GM06990 (cell line): Measurements from ENCODE around the gene DAPK2.
"Not testable (repeated sequence)": the region's sequence is repeated elsewhere in the genome, so short reads cannot be mapped to it uniquely, and the experiment has no call there.

Experiments used
- DNase-seq: peaks from one replicate; pipeline ENCODE4 v3.0.0-alpha.2; 2011; ENCODE audit not compliant: insufficient read length; ENCODE audit errors: extremely low read depth
- H3K27me3 ChIP-seq: replicated peaks from 2 replicates; pipeline ENCODE4 v1.6.0; 2011; ENCODE audit warnings: low read length; ENCODE audit not compliant: control insufficient read depth, insufficient read depth
- H3K36me3 ChIP-seq: 2 replicates; pipeline ENCODE4 v1.5.1; 2011; ENCODE audit warnings: low read length; ENCODE audit not compliant: control insufficient read depth, insufficient read depth
- H3K4me3 ChIP-seq: replicated peaks from 2 replicates; pipeline ENCODE4 v1.5.1; 2011; ENCODE audit warnings: low read depth, mild to moderate bottlenecking, control low read depth, low read length
- CTCF ChIP-seq: IDR thresholded peaks from 2 replicates; pipeline ENCODE4 v1.5.1; 2011; ENCODE audit warnings: low read length, control low read depth, mild to moderate bottlenecking, inconsistent platforms; ENCODE audit not compliant: insufficient read depth, poor library complexity, severe bottlenecking

The DAPK2 gene

GRCh38 chr15:63970621-63971426 is 75.5 kb downstream of the DAPK2 start:
- TF ChIP-seq CTCF, result no peak
- H3K4me3 ChIP-seq, result peak overlapping the region; percentile 18; the same call in 1 of the 2 replicates
- peak; percentile 78 for DNase-seq

DNA sequence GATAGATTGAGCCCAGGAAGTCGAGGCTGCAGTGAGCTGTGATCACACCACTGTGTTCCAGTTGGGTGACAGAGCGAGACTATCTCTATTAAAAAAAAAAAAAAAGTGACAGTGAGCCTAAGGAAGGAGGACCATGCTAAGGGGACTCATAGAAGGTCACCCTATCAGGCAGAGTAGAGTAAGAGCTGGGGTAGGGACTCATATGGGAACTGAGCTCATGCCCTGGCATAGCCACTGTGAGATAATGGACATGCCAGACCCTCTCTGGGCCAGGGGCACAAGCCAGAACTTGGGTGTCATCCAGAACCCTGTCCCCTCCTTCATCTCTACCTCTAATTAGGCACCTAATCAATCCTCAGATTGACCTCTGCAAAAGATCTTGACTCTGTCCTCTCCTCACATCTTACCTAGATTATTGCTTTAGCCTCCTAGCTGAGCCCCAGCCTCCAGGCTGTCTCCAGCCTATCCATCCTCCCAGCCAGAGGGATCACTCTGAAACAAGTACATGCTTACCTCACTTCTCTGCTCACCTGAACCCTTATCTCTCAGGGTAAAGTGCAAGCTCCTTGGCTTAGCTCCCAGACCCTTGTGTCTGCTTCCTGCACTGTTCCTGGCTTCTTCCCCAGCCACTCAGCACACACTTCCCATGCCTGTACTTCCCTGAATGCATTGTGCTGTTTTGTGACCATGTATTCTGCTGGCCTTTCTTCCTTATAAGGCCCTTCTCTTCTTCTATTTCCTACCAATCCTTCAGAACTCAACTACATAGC is 76.4 kb downstream of the DAPK2 start:
- H3K4me3 ChIP-seq, result no peak overlapping the region
- no peaks in the 10 kb centered on the region for H3K27me3 ChIP-seq
- TF ChIP-seq CTCF, result no peak
- H3K36me3 ChIP-seq, result peaks cover 2% of the 10 kb centered on the region; the same call in 1 of the 2 replicates
- DNase-seq, result no peak

More at GRCh38 chr15:63970621-63971426, 75.5 kb downstream of the DAPK2 start:
- Histone ChIP-seq H3K27me3 (no peaks in the 10 kb centered on the region), H3K36me3 (no peaks in the 10 kb centered on the region; the same call in 1 of the 2 replicates)

DNA sequence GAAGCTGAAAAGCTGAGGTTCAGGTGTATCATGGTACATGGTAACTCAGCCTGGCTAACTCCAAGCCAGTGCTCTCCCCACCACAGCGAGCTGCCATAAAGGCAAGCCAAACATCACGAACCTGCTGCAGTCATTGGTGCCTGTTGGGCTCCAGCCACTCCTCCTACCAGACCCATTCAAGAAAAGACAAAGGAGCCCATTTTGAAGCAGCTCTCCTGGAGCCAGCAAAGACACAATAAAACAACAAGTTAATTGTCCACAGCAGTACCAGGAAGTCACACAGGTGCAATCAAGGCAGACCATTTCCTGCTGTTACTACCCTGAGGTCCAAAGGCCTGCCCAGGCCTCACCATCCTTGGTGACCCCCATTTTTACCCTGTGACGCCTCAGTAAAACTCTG is 77.6 kb downstream of the DAPK2 start:
- no peak for DNase-seq
- Histone ChIP-seq H3K27me3 (no peaks in the 10 kb centered on the region), H3K4me3 (no peak overlapping the region), H3K36me3 (peaks cover 2% of the 10 kb centered on the region; the same call in 1 of the 2 replicates)
- TF ChIP-seq CTCF, result no peak

GRCh38 chr15:63968122-63968524 is 78.2 kb downstream of the DAPK2 start:
- DNase-seq, result no peak
- Histone ChIP-seq H3K27me3 (no peaks in the 10 kb centered on the region), H3K36me3 (peaks cover 2% of the 10 kb centered on the region; the same call in 1 of the 2 replicates), H3K4me3 (no peak overlapping the region)
- no peak for TF ChIP-seq CTCF

GRCh38 chr15:63967616-63968015 is 78.7 kb downstream of the DAPK2 start:
- DNase-seq, result no peak
- peaks cover 2% of the 10 kb centered on the region; the same call in 1 of the 2 replicates for H3K36me3 ChIP-seq
- H3K4me3 ChIP-seq, result no peak overlapping the region
- no peak for TF ChIP-seq CTCF
- no peaks in the 10 kb centered on the region for H3K27me3 ChIP-seq

DNA sequence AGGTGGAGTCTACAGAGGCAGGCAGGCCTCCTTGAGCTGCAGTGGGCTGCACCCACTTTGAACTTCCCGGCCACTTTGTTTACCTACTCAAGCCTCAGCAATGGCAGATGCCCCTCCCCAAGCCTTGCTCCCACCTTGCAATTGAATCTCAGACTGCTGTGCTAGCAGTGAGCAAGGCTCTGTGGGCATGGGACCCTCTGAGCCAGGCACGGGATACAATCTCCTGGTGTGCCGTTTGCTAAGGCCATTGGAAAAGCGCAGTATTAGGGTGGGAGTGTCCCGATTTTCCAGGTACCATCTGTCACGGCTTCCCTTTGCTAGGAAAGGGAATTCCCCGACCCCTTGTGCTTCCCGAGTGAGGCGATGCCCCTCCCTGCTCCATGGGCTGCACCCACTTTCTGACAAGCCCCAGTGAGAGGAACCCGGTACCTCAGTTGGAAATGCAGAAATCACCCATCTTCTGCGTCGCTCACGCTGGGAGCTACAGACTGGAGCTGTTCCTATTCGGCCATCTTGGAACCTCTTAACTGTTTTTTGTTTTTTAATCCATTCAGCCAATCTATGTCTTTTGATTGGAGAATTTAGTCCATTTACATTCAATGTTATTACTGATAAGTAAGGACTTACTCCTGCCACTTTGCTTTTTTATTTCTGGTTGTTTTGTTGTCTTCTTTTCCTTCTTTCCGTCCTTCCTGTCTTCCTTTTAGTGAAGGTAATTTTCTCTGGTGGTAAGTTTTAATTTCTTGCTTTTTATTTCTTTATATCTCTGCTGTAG is 83.2 kb downstream of the DAPK2 start:
- not testable (repeated sequence) for H3K4me3 ChIP-seq, DNase-seq, H3K36me3 ChIP-seq, H3K27me3 ChIP-seq
